Endothelial cell of umbilical vein (primary cell): ENCODE data around the gene NTN5. TPM values are rescaled to one million over a fixed set of nuclear protein-coding genes. Genes with fewer than 3 reads are reported as not detected.

ENCODE experiments used
- BruUV-seq: library from RNA; stranded (reverse); fragments of 400-500 nt; replicated peaks from 2 replicates; lab custom pipeline; 2021; lab: Mats Ljungman, UMichigan
- CTCF ChIA-PET: fragments of 300-600, 350-600 bp; sonication (Branson Sonifier 250); formaldehyde crosslinking; loops from one replicate; lab custom pipeline; 2021; ENCODE audit warnings: antibody characterized with exemption, inconsistent platforms; lab: Charles Lee
- POLR2A ChIA-PET: fragments of 300-600, 350-600 bp; sonication (Branson Sonifier 250); formaldehyde crosslinking; loops from one replicate; lab custom pipeline; 2021; ENCODE audit warnings: antibody characterized with exemption, inconsistent platforms; lab: Charles Lee
- DNase-seq: peaks from one replicate; pipeline ENCODE4 v3.0.0-alpha.2; 2011; ENCODE audit warnings: low read depth, low spot score
- FAIRE-seq: peaks from 2 replicates; lab custom pipeline; 2011; peaks lifted over from hg19 to GRCh38; lab: Jason Lieb, UNC
- H2AFZ ChIP-seq: 2 replicates; pipeline ENCODE4 v1.6.0; 2012; ENCODE audit warnings: low read depth, low read length, control low read depth, inconsistent platforms
- H3K27ac ChIP-seq: 2 replicates; pipeline ENCODE4 v1.5.1; 2011; ENCODE audit warnings: low read depth, mild to moderate bottlenecking, control low read depth, low read length, moderate library complexity; ENCODE audit not compliant: insufficient read depth
- H3K27me3 ChIP-seq, 2 experiments: 2 replicates each; pipeline versions ENCODE4 v1.6.0 to v1.6.1; 2011; ENCODE audit warnings: low read length in 2 of 2, mixed read lengths in 1 of 2; ENCODE audit not compliant: control insufficient read depth in 2 of 2, insufficient read depth in 2 of 2
- H3K36me3 ChIP-seq, 2 experiments: 2 replicates in 1 of 2; 3 replicates in 1 of 2; pipeline ENCODE4 v1.5.1; 2011; ENCODE audit warnings: low read length in 2 of 2, mild to moderate bottlenecking in 1 of 2, moderate library complexity in 1 of 2; ENCODE audit not compliant: control insufficient read depth in 2 of 2, insufficient read depth in 2 of 2; ENCODE audit errors: extremely low read depth in 1 of 2
- H3K4me1 ChIP-seq: 3 replicates; pipeline ENCODE4 v1.5.1; 2011; ENCODE audit warnings: mild to moderate bottlenecking, low read length; ENCODE audit not compliant: control insufficient read depth, insufficient read depth; ENCODE audit errors: extremely low read depth
- H3K4me2 ChIP-seq: 2 replicates; pipeline ENCODE4 v1.6.1; 2011; ENCODE audit warnings: low read length, control low read depth, mixed read lengths; ENCODE audit not compliant: insufficient read depth
- H3K4me3 ChIP-seq, 3 experiments: fragments of 200-600 bp in 1 of 3; sonication (generic), shearing (Covaris generic) in 1 of 3; replicated peaks in 1 of 3; 2 replicates each; pipeline ENCODE4 v1.5.1; 2011 to 2016; ENCODE audit warnings: control low read depth in 3 of 3, low read length in 3 of 3, mild to moderate bottlenecking in 2 of 3, inconsistent platforms in 1 of 3, low read depth in 1 of 3, moderate library complexity in 1 of 3; ENCODE audit not compliant: insufficient read depth in 1 of 3
- H3K79me2 ChIP-seq: 2 replicates; pipeline ENCODE4 v1.6.0; 2012; ENCODE audit warnings: low read length, inconsistent platforms; ENCODE audit not compliant: control insufficient read depth, insufficient read depth
- H3K9ac ChIP-seq: replicated peaks from 2 replicates; pipeline ENCODE3; 2011; ENCODE audit warnings: low read length, control low read depth; ENCODE audit not compliant: insufficient read depth; ENCODE audit errors: extremely low read depth
- H3K9me1 ChIP-seq: replicated peaks from 3 replicates; pipeline ENCODE4 v1.6.0; 2011; ENCODE audit warnings: mild to moderate bottlenecking, low read length; ENCODE audit not compliant: control insufficient read depth, insufficient read depth; ENCODE audit errors: extremely low read depth
- H3K9me3 ChIP-seq: replicated peaks from 2 replicates; pipeline ENCODE4 v1.5.1; 2012; ENCODE audit warnings: low read length, inconsistent platforms; ENCODE audit not compliant: control insufficient read depth, insufficient read depth
- H4K20me1 ChIP-seq: replicated peaks from 2 replicates; pipeline ENCODE3; 2011; ENCODE audit warnings: mild to moderate bottlenecking, low read length; ENCODE audit not compliant: control insufficient read depth, insufficient read depth; ENCODE audit errors: extremely low read depth
- CTCF ChIP-seq, 2 donors: IDR thresholded peaks; 1 replicate in 1 of 2; 2 replicates in 1 of 2; pipeline ENCODE4 v1.5.1; 2011; ENCODE audit warnings: low read length in 2 of 2, mild to moderate bottlenecking in 2 of 2, moderate library complexity in 2 of 2, control low read depth in 1 of 2, inconsistent platforms in 1 of 2, low read depth in 1 of 2; ENCODE audit not compliant: insufficient read depth in 1 of 2; ENCODE audit errors: extremely low read depth in 1 of 2
- EZH2 ChIP-seq: IDR thresholded peaks from 2 replicates; pipeline ENCODE4 v1.6.1; 2012; ENCODE audit warnings: borderline replicate concordance, low read depth, mild to moderate bottlenecking, moderate library complexity, low read length, inconsistent platforms; ENCODE audit not compliant: severe bottlenecking
- FOS ChIP-seq: IDR thresholded peaks from 2 replicates; pipeline ENCODE4 v1.6.1; 2011; ENCODE audit warnings: mild to moderate bottlenecking, low read length, moderate library complexity, borderline replicate concordance; ENCODE audit not compliant: insufficient read depth
- GATA2 ChIP-seq: IDR thresholded peaks from 2 replicates; pipeline ENCODE4 v1.7.0; 2011; ENCODE audit warnings: low read depth, mild to moderate bottlenecking, moderate library complexity, mixed read lengths, low read length; ENCODE audit not compliant: insufficient read length, insufficient read depth
- JUN ChIP-seq: IDR thresholded peaks from 2 replicates; pipeline ENCODE4 v1.6.1; 2011; ENCODE audit warnings: borderline replicate concordance, low read depth; ENCODE audit not compliant: insufficient read length, insufficient read depth
- MAX ChIP-seq: IDR thresholded peaks from 2 replicates; pipeline ENCODE4 v1.6.1; 2011; ENCODE audit not compliant: insufficient read depth, insufficient read length
- POLR2A ChIP-seq: IDR thresholded peaks from 2 replicates; pipeline ENCODE4 v1.6.1; 2012; ENCODE audit warnings: low read depth, mild to moderate bottlenecking, control low read depth, low read length
- POLR2AphosphoS5 ChIP-seq: IDR thresholded peaks from 2 replicates; pipeline ENCODE4 v1.6.1; 2012; ENCODE audit warnings: low read depth, mild to moderate bottlenecking, control low read depth, low read length, moderate library complexity; ENCODE audit not compliant: insufficient read depth
- dilution Hi-C: fragments of 300-500 bp; cut with MboI; formaldehyde crosslinking; loops from one replicate; pipeline ENCODE4 v1.15.0; 2019; ENCODE audit warnings: low sequenced_read_pairs; ENCODE audit not compliant: extremely low pct_ligation_motif_present
- intact Hi-C: fragments of 100-400 bp; cut with micrococcal nuclease; formaldehyde crosslinking; loops from one replicate; pipeline ENCODE4 v1.10.0; 2022
- polyA plus RNA-seq, 4 experiments: library from polyadenylated mRNA; depleted of rRNA in 3 of 4; stranded (reverse) in 3 of 4; unstranded in 1 of 4; fragments of >200 nt; gene quantifications; 2 replicates each; pipeline versions ENCODE4 v1.2.1 to v1.2.3, GENCODE V29; 2011 to 2012; ENCODE audit warnings: missing spikeins in 1 of 4
- total RNA-seq: library from RNA; stranded (reverse); gene quantifications from 2 replicates; pipeline ENCODE4 v1.2.3, GENCODE V29; 2021

Gene NTN5
- total and polyA plus RNA-seq, 2 donors (not counting 3 experiments of a cell fraction or from before 2014, with no cell fraction given) = 0.11 TPM; not detected in 1

GRCh38 chr19:48686088-48686487 lies 13.3 kb upstream of the NTN5 start:
- H3K9ac ChIP-seq = no peak overlapping the region
- no peak overlapping the region for H2AFZ ChIP-seq
- intact Hi-C loops (no loop called here), dilution Hi-C loops (no loop called here)
- no peaks in the 10 kb centered on the region for H3K9me3 ChIP-seq
- H3K27ac ChIP-seq = no peak overlapping the region
- no peaks in the 10 kb centered on the region for H3K9me1 ChIP-seq
- no peaks in the 10 kb centered on the region for H3K79me2 ChIP-seq
- peaks cover 0 to 2% of the 10 kb centered on the region in 2 experiments for H3K27me3 ChIP-seq
- no TSS peak for BruUV-seq
- DNase-seq (no peak), FAIRE-seq (no peak)
- CTCF ChIA-PET = interaction anchor here (2.2 kb wide), 1 partner anchor 11 kb away, joined by 11 read pairs; no protein-coding TSS in a partner anchor
- TF ChIP-seq MAX (no peak), POLR2A (no peak), EZH2 (no peak), POLR2AphosphoS5 (no peak), FOS (no peak), CTCF (IDR thresholded peaks at IDR 0.05; ENCODE audit: extremely low read depth in 1 of 2, insufficient read depth in 1 of 2, low read depth in 1 of 2, low read length in 2 of 2) (no peak), GATA2 (no peak), JUN (no peak)
- H3K4me3 ChIP-seq = no peak overlapping the region
- H3K36me3 ChIP-seq = no peaks in the 10 kb centered on the region
- H3K4me2 ChIP-seq = no peak overlapping the region
- H3K4me1 ChIP-seq = no peaks in the 10 kb centered on the region
- POLR2A ChIA-PET = no interaction called here
- no peaks in the 10 kb centered on the region for H4K20me1 ChIP-seq
